H1 (cell line): Measurements from ENCODE around the gene RTL3. TPM values are rescaled to one million over a fixed set of nuclear protein-coding genes. Genes with fewer than 3 reads are reported as not detected.

Experiments used
- CTCF ChIA-PET: fragments of 300-600 bp; sonication (Branson Sonifier 250); formaldehyde crosslinking; loops from one replicate; lab custom pipeline; 2021; ENCODE audit not compliant: partially characterized antibody; lab: Charles Lee
- POLR2A ChIA-PET: fragments of 300-600 bp; sonication (Branson Sonifier 250); formaldehyde crosslinking; loops from one replicate; lab custom pipeline; 2021; ENCODE audit warnings: inconsistent platforms; ENCODE audit not compliant: partially characterized antibody; lab: Charles Lee
- DNase-seq, 2 experiments: peaks; one replicate each; pipeline versions ENCODE4 v3.0.0 to v3.0.0-alpha.2; 2010 to 2022; ENCODE audit warnings: low spot score in 2 of 2, low read depth in 1 of 2, mixed read lengths in 1 of 2
- FAIRE-seq: peaks from 2 replicates; lab custom pipeline; 2011; peaks lifted over from hg19 to GRCh38; lab: Jason Lieb, UNC
- H2AFZ ChIP-seq: 2 replicates; pipeline ENCODE4 v1.8.1; 2012; ENCODE audit warnings: low read length, inconsistent platforms
- H2AK5ac ChIP-seq: 2 replicates; pipeline ENCODE4 v1.6.1; 2013; ENCODE audit warnings: low read depth, low read length
- H2BK120ac ChIP-seq: replicated peaks from 2 replicates; pipeline ENCODE3; 2013; ENCODE audit warnings: low read depth, low read length, inconsistent platforms
- H2BK12ac ChIP-seq: 2 replicates; pipeline ENCODE4 v1.6.1; 2013; ENCODE audit warnings: low read depth, low read length
- H2BK15ac ChIP-seq: 2 replicates; pipeline ENCODE4 v1.6.1; 2013; ENCODE audit warnings: low read length
- H2BK20ac ChIP-seq: 2 replicates; pipeline ENCODE4 v1.6.1; 2013; ENCODE audit warnings: low read length
- H2BK5ac ChIP-seq: 2 replicates; pipeline ENCODE4 v1.6.1; 2013; ENCODE audit warnings: low read depth, low read length
- H3K14ac ChIP-seq: 2 replicates; pipeline ENCODE4 v1.6.1; 2013; ENCODE audit warnings: inconsistent platforms; ENCODE audit not compliant: insufficient read length
- H3K18ac ChIP-seq: 2 replicates; pipeline ENCODE4 v1.6.1; 2013; ENCODE audit warnings: low read length; ENCODE audit errors: extremely low read depth
- H3K23ac ChIP-seq: 2 replicates; pipeline ENCODE4 v1.6.1; 2013; ENCODE audit warnings: inconsistent platforms; ENCODE audit not compliant: insufficient read length
- H3K23me2 ChIP-seq: 2 replicates; pipeline ENCODE4 v1.6.1; 2013; ENCODE audit warnings: low read depth, low read length
- H3K27ac ChIP-seq: 2 replicates; pipeline ENCODE4 v1.6.1; 2011; ENCODE audit warnings: low read depth, low read length, inconsistent platforms
- H3K27me3 ChIP-seq, 4 experiments: replicated peaks in 1 of 4; 1 replicate in 1 of 4; 2 replicates in 3 of 4; pipeline versions ENCODE4 v1.6.1 to v1.8.1; 2011 to 2013; ENCODE audit warnings: low read length in 3 of 4, mild to moderate bottlenecking in 3 of 4, inconsistent platforms in 2 of 4, mixed read lengths in 2 of 4, moderate library complexity in 1 of 4; ENCODE audit not compliant: control insufficient read depth in 3 of 4, insufficient read depth in 3 of 4; ENCODE audit errors: extremely low read depth in 1 of 4
- H3K36me3 ChIP-seq, 4 experiments: 2 replicates each; pipeline versions ENCODE4 v1.6.1 to v1.8.1; 2011 to 2013; ENCODE audit warnings: mild to moderate bottlenecking in 4 of 4, low read length in 3 of 4, moderate library complexity in 2 of 4, control low read depth in 1 of 4, inconsistent platforms in 1 of 4; ENCODE audit not compliant: insufficient read depth in 4 of 4, control insufficient read depth in 2 of 4
- H3K4ac ChIP-seq: replicated peaks from 2 replicates; pipeline ENCODE3; 2013; ENCODE audit warnings: low read length, low read depth, mixed read lengths, inconsistent platforms; ENCODE audit not compliant: insufficient read length
- H3K4me1 ChIP-seq, 4 experiments: replicated peaks in 1 of 4; 1 replicate in 1 of 4; 2 replicates in 3 of 4; pipeline versions ENCODE4 v1.6.1 to v1.8.1; 2011 to 2013; ENCODE audit warnings: low read length in 3 of 4, inconsistent platforms in 2 of 4, mixed read lengths in 1 of 4; ENCODE audit not compliant: insufficient read depth in 4 of 4, control insufficient read depth in 3 of 4
- H3K4me2 ChIP-seq, 2 experiments: 2 replicates each; pipeline versions ENCODE4 v1.6.1 to v1.8.1; 2011 to 2013; ENCODE audit warnings: low read depth in 2 of 2, low read length in 2 of 2, control low read depth in 1 of 2, inconsistent platforms in 1 of 2, mild to moderate bottlenecking in 1 of 2; ENCODE audit not compliant: insufficient read depth in 1 of 2
- H3K4me3 ChIP-seq, 4 experiments: fragments of 200-600, 300-600 bp in 1 of 4; sonication (generic), shearing (Covaris generic), sonication (Bioruptor Twin) in 1 of 4; 2 replicates each; pipeline versions ENCODE4 v1.5.1 to v1.8.1; 2011 to 2016; ENCODE audit warnings: low read length in 4 of 4, low read depth in 3 of 4, control low read depth in 2 of 4, inconsistent platforms in 2 of 4, mild to moderate bottlenecking in 2 of 4, mixed read lengths in 1 of 4, moderate library complexity in 1 of 4; ENCODE audit not compliant: insufficient read depth in 2 of 4; ENCODE audit errors: extremely low read depth in 1 of 4
- H3K56ac ChIP-seq: replicated peaks from 2 replicates; pipeline ENCODE3; 2013; ENCODE audit warnings: low read depth, mild to moderate bottlenecking, mixed read lengths, low read length, inconsistent platforms; ENCODE audit not compliant: insufficient read length
- H3K79me1 ChIP-seq: 2 replicates; pipeline ENCODE4 v1.6.1; 2013; ENCODE audit warnings: low read depth, low read length, control low read depth
- H3K79me2 ChIP-seq, 2 experiments: 2 replicates each; pipeline versions ENCODE4 v1.6.1 to v1.8.1; 2012 to 2013; ENCODE audit warnings: low read length in 2 of 2, mild to moderate bottlenecking in 2 of 2, inconsistent platforms in 1 of 2; ENCODE audit not compliant: insufficient read depth in 2 of 2, control insufficient read depth in 1 of 2
- H3K9ac ChIP-seq, 4 experiments: replicated peaks in 1 of 4; 1 replicate in 1 of 4; 2 replicates in 3 of 4; pipeline versions ENCODE4 v1.6.1 to v1.8.1; 2011 to 2013; ENCODE audit warnings: low read depth in 3 of 4, low read length in 3 of 4, control low read depth in 2 of 4, mild to moderate bottlenecking in 2 of 4, moderate library complexity in 2 of 4, inconsistent platforms in 1 of 4; ENCODE audit errors: extremely low read depth in 1 of 4
- H3K9me3 ChIP-seq, 2 experiments: 2 replicates each; pipeline versions ENCODE4 v1.6.1 to v1.8.1; 2012 to 2013; ENCODE audit warnings: mild to moderate bottlenecking in 2 of 2, moderate library complexity in 2 of 2, control low read depth in 1 of 2, inconsistent platforms in 1 of 2, low read depth in 1 of 2, low read length in 1 of 2, mixed read lengths in 1 of 2; ENCODE audit not compliant: insufficient read depth in 2 of 2
- H4K20me1 ChIP-seq, 2 experiments: replicated peaks in 1 of 2; 2 replicates each; pipeline versions ENCODE3 to v1.8.1; 2011 to 2013; ENCODE audit warnings: inconsistent platforms in 2 of 2, low read length in 2 of 2, mild to moderate bottlenecking in 1 of 2; ENCODE audit not compliant: insufficient read depth in 2 of 2, control insufficient read depth in 1 of 2
- H4K5ac ChIP-seq: 2 replicates; pipeline ENCODE4 v1.6.1; 2013; ENCODE audit warnings: low read length, low read depth, mixed read lengths, inconsistent platforms; ENCODE audit not compliant: insufficient read length
- H4K8ac ChIP-seq: 2 replicates; pipeline ENCODE4 v1.8.0; 2013; ENCODE audit warnings: mild to moderate bottlenecking, moderate library complexity, low read length, inconsistent platforms; ENCODE audit not compliant: insufficient read depth; ENCODE audit errors: extremely low read depth
- H4K91ac ChIP-seq: replicated peaks from 2 replicates; pipeline ENCODE3; 2013; ENCODE audit warnings: low read length, mixed read lengths, inconsistent platforms; ENCODE audit not compliant: insufficient read length
- BCL11A ChIP-seq, 2 experiments: IDR thresholded peaks; one replicate each; pipeline ENCODE4 v1.6.1; 2011; ENCODE audit warnings: low read depth in 2 of 2, low read length in 2 of 2, mild to moderate bottlenecking in 2 of 2
- GABPA ChIP-seq: IDR thresholded peaks from 2 replicates; pipeline ENCODE4 v1.6.1; 2011; ENCODE audit warnings: mild to moderate bottlenecking, low read length, moderate library complexity, borderline replicate concordance; ENCODE audit not compliant: insufficient read depth
- JUN ChIP-seq: IDR thresholded peaks from 2 replicates; pipeline ENCODE4 v1.6.1; 2011; ENCODE audit warnings: low read depth, mild to moderate bottlenecking, improper control_type of control experiment, low read length
- SAP30 ChIP-seq: fragments of 300-600 bp; sonication (generic); IDR thresholded peaks from 2 replicates; pipeline ENCODE4 v1.7.1; 2012; ENCODE audit warnings: low read length, moderate library complexity, mild to moderate bottlenecking, inconsistent platforms; ENCODE audit not compliant: insufficient read depth, insufficient replicate concordance
- SP2 ChIP-seq: IDR thresholded peaks from 2 replicates; pipeline ENCODE4 v1.6.1; 2012; ENCODE audit warnings: mild to moderate bottlenecking, low read length, inconsistent platforms
- WGBS, 2 experiments: shearing (Covaris generic) in 1 of 2; methylation state at CpG; one replicate each; pipeline versions ENCODE4 v1.1.6 to v1.1.7; 2013 to 2015; ENCODE audit warnings: low lambda C conversion rate in 2 of 2, mixed read lengths in 2 of 2, inconsistent platforms in 1 of 2, low coverage in 1 of 2, missing lambda C conversion rate in 1 of 2; ENCODE audit not compliant: insufficient replicate concordance in 2 of 2, insufficient coverage in 1 of 2, insufficient read length in 1 of 2; ENCODE audit errors: extremely low coverage in 1 of 2, missing lambda C conversion rate in 1 of 2; 5-methylcytosine and 5-hydroxymethylcytosine counted together
- polyA plus RNA-seq, 7 experiments: library from polyadenylated mRNA; depleted of rRNA in 3 of 7; stranded (reverse) in 5 of 7; unstranded in 2 of 7; fragments of >200 nt in 5 of 7; fragments of 200-250 nt in 2 of 7; gene quantifications; 1 replicate in 5 of 7; 2 replicates in 1 of 7; 4 replicates in 1 of 7; pipeline versions ENCODE4 v1.2.1 to v1.2.3, GENCODE V29; 2011 to 2013; ENCODE audit warnings: missing spikeins in 2 of 7, mixed read lengths in 2 of 7
- total RNA-seq: library from RNA; stranded (reverse); fragmentation: NEBNext Ultra II Directional; extraction: Animal tissue kit (Norgen Biotek cat#: 25700); gene quantifications from 2 replicates; pipeline ENCODE4 v1.2.1, GENCODE V29; 2021

The RTL3 gene
- total and polyA plus RNA-seq, 2 of the 8 experiments (the other 6 are each of a cell fraction or from before 2014, with no cell fraction given) = not detected

DNA sequence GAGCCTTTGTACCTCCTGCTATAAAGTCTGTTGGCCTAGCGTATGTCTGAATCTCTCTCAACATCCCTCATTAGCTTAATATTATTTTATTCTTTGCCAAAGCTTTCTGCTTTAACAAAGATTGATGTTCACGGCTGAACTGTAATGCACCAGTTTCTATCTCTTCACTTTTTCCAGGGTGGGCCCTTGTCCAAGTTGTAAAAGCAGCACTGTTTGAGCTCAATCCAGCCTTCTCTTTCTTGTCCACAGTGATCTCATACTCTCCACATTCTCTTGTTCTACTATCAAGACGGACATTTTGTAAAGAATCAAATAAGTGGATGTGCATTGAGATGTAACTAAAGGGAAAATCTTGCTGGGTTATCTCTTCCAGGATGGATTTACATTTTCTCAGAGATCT lies 34.4 kb upstream of the RTL3 start:
- Histone ChIP-seq H3K79me1 (no peaks in the 10 kb centered on the region), H2BK5ac (no peak overlapping the region), H2BK12ac (no peak overlapping the region), H3K27ac (no peak overlapping the region), H3K4ac (no peak overlapping the region), H3K4me1 (no peaks in the 10 kb centered on the region), H3K36me3 (no peaks in the 10 kb centered on the region), H3K23ac (no peak overlapping the region), H4K91ac (no peak overlapping the region), H3K4me2 (no peak overlapping the region), H2AFZ (no peak overlapping the region), H3K14ac (no peak overlapping the region), H3K18ac (no peak overlapping the region), H3K23me2 (no peaks in the 10 kb centered on the region), H2AK5ac (no peak overlapping the region), H4K20me1 (no peaks in the 10 kb centered on the region), H3K9me3 (no peaks in the 10 kb centered on the region), H2BK20ac (no peak overlapping the region), H2BK120ac (no peak overlapping the region), H3K56ac (no peak overlapping the region), H4K8ac (no peak overlapping the region), H4K5ac (no peak overlapping the region), H3K27me3 (no peaks in the 10 kb centered on the region), H3K4me3 (no peak overlapping the region), H3K9ac (no peak overlapping the region), H3K79me2 (no peaks in the 10 kb centered on the region), H2BK15ac (no peak overlapping the region)
- FAIRE-seq = no peak
- POLR2A ChIA-PET = no interaction called here
- no peak for DNase-seq
- WGBS, 2 experiments = 96% methylated on average over 3 of the region's 3 CpGs; no CpG with 5 or more reads in 1 of the 2 experiments
- CTCF ChIA-PET = no interaction called here
- TF ChIP-seq SAP30 (no peak), GABPA (no peak), BCL11A (IDR thresholded peaks at IDR 0.05; ENCODE audit: low read depth in 2 of 2, low read length in 2 of 2) (no peak), JUN (no peak), SP2 (no peak)
